Stimulated activated CD8-positive, alpha-beta memory T cell treated with anti-CD3 and anti-CD28 coated beads, Interleukin-7, amount 100 ng/mL, for 48 hours (primary cell): Measurements from ENCODE around the gene PTPN4.
"Not testable (repeated sequence)": the region's sequence is repeated elsewhere in the genome, so short reads cannot be mapped to it uniquely, and the experiment has no call there.

Source experiments
- DNase-seq, 2 donors: peaks; one replicate each; pipeline ENCODE4 v3.0.0-alpha.2; 2020; ENCODE audit warnings: low read depth in 1 of 2; ENCODE audit errors: extremely low read depth in 1 of 2

The PTPN4 gene

DNA sequence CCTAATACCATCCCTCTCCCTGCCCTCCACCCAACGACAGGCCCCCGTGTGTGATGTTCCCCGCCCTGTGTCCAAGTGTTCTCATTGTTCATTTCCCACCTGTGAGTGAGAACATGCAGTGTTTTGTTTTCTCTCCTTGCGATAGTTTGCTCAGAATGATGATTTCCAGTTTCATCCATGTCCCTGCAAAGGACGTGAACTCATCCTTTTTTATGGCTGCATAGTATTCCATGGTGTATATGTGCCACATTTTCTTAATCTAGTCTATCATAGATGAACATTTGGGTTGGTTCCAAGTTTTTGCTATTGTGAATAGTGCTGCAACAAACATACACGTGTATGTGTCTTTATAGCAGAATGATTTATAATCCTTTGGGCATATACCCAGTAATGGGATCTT, 44.7 kb downstream of the PTPN4 start:
- DNase-seq, result not testable (repeated sequence)

DNA sequence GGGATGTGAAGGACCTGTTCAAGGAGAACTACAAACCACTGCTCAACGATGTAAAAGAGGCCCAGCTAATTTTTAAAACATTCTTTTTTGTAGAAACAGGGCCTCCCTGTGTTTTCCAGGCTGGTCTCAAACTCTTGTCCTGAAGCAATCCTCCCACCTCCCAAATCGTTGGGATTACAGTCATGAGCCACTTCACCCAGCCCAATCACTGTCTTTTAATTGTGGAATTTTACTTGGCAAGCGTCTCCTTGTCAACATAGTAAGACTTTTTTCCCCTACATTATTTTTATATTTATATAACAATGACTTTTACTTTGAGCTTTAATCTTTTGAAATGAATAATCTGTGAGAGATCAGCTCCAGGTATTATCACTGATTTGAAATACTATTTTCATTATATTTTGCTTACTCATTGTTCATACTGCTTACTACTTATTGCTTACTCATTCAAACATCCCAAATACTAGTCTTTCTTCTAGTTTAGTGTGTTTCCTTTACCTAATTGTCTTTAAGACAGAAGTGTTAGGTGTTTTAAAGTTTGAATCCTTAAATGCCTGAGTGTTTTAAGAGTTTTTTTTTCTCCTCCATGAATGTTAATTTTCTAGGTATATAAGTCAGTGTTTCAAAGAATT, 48.9 kb downstream of the PTPN4 start:
- no peak for DNase-seq

- DNase-seq, result no peak
These were observed 49.8 kb downstream of the PTPN4 start for GRCh38 chr2:119809339-119810048.

DNA sequence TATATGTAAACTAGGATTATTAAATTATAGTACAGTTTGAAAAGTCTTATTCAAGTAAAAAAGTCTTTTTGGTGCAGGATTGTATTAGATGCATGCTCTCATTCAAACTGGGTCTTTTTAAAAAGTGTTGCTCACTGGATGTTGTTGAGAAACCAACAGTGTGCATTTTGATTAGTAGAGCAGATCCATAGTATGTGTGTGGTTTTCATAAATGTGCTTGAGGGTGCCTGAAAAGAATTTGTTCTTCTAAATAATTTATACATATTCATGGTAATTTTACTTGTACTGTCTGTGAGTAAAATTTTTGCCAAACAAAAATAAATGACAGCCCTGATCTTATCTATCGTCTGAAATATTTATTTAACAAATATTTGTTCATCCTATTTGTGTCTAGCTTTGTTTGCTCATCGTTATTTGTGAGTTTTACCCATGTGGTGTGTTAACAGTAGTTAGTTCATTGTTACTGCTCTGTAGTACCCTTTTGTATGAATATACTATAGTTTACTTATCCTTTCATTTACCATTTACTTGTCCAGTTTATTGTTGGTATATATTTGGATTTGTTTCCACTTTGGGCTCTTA, 50.4 kb downstream of the PTPN4 start:
- DNase-seq, result no peak

GRCh38 chr2:119814216-119814615, 54.5 kb downstream of the PTPN4 start:
- DNase-seq, result no peak

DNA sequence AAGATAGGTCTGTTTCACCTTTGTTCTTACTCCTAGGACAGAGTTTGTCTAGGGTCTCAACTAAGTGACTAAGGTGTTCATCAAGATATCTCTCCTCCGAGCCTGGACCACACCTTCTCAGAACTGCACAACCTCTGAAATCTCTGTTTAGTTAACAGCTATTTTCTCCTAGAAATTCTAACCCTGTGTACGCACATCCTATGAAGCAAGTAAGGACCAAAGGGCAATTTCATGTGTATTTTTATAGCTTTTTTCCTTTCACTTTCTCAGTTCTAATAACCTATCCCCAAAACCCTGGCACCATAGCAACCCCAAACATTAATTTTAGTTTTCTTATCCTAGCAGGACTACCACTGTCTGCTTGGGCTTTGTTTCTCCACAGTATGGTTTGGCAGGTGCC, 59.1 kb downstream of the PTPN4 start:
- DNase-seq, result no peak

GRCh38 chr2:119819846-119820245, 60.1 kb downstream of the PTPN4 start:
- DNase-seq, result no peak

DNA sequence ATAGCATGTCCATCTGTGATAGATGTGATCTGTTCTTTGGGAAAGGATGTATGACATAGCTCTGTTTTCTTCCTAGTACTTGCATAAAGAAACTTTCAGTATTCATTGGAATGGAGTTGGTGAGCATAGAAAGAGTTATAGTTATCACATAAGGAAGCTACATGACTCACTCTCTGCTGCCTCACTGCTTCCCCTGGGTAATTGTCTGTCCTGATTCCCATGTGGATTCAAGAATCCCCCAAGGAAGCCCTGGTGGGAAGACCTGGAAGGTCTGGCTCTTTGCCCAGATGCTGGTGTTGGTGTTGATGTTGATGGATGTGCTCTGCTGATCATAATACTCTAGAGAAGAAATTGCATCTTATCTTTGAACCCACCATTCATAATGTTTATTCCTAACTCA, 60.6 kb downstream of the PTPN4 start:
- no peak for DNase-seq

GRCh38 chr2:119821266-119821665, 61.5 kb downstream of the PTPN4 start:
- DNase-seq, result no peak

DNA sequence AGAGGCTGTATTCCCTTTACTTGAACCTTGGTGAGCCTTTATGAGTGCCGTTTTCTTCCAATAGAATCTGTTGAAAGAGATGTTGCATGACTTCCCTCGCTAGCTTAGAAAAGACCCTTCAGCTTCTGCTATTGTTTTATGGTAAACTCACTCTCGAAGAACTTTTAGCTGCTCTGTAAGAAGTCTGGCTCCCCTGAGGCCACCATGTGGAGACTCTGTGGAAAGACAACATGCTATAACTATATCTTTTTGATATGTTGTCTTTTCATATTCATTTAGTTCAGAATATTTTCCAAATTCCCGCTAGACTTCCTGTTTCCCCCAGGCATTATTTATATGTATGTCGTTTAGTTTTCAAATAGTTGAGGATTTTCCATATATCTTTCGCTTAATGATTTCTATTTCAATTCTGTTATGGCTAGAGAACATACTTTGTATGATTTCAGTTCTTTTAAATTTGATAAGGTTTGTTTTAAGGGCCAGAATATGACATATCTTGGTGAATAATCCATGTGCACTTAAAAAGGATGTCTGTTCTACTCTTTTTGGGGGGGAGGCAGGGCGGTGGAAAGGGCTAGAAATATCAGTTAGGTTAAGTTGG, 64.1 kb downstream of the PTPN4 start:
- DNase-seq, result no peak

- no peak for DNase-seq
These were observed 66.7 kb downstream of the PTPN4 start for GRCh38 chr2:119826370-119826961.

DNA sequence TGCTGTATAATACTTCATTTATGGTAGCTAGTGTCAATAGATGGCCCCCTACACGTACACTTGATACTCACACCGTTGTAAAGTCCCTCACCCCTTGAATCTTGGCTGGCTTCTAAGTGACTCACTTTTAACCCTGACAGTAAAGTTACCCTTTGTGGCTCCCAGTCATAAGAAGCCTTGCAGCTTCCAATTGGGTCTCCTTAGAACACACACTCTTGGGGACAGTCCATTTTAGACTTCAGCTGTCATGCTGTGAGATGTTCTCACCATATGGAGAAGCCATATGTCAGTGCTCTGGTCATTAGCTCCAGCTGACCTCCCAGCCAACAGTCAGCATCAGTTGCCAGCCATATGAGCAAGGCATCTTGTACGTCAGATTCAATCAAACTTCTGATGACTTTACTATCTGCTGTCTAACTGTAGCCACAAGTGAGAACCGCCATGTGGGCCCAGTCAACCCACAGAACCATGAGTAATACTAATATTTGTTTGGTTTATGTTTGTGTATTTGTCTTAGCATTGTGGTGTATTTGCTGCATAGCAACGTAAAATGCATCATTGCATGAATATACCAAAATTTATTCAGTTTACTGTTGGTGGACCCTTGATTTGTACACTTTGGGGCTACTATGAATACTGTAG, 68.3 kb downstream of the PTPN4 start:
- DNase-seq, result no peak

GRCh38 chr2:119836455-119837142, 76.9 kb downstream of the PTPN4 start:
- DNase-seq, result no peak

GRCh38 chr2:119837350-119837749, 77.6 kb downstream of the PTPN4 start:
- no peak for DNase-seq

DNA sequence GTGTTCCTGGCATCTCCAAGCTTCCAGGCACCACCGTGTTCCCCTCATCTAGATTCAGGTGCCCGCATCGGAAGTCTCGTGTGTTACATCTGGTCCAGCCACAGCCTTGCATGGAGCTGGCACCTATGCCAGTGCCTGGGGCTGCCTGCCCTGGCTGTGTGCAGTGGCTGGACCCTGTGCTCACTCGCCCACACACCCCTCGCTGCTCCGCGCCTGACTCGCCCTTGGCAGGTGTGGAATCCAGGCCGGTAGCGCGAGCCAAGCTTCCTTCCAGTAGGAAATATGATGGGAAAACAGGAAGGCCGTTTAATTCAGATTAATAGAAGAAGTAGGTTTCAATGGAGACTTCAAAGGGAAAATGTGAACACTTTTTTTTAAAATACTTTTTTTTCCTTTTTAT, 78.0 kb downstream of the PTPN4 start:
- no peak for DNase-seq

- DNase-seq, result no peak
These were observed 78.5 kb downstream of the PTPN4 start for GRCh38 chr2:119838179-119838578.

DNA sequence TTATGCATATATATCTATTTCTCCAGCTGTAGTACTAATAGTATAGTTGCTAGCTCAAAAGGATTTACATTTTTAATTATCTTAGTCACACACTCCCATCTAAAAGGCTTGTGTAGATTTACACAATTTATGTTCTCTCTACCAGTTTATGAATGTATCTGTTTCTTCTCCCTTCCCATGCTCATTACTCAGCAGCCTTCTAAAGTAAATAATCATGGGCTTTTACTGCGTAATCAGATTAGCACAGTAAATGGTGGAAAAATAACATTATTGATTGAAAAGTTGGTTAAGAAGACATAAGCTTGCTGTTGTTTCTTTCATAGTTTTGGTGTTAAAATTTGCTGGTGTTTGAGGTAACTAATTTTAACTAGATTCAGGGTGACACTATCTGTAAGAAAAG, 81.8 kb downstream of the PTPN4 start:
- no peak for DNase-seq

- no peak for DNase-seq
These were observed 86.3 kb downstream of the PTPN4 start for GRCh38 chr2:119846021-119846420.

DNA sequence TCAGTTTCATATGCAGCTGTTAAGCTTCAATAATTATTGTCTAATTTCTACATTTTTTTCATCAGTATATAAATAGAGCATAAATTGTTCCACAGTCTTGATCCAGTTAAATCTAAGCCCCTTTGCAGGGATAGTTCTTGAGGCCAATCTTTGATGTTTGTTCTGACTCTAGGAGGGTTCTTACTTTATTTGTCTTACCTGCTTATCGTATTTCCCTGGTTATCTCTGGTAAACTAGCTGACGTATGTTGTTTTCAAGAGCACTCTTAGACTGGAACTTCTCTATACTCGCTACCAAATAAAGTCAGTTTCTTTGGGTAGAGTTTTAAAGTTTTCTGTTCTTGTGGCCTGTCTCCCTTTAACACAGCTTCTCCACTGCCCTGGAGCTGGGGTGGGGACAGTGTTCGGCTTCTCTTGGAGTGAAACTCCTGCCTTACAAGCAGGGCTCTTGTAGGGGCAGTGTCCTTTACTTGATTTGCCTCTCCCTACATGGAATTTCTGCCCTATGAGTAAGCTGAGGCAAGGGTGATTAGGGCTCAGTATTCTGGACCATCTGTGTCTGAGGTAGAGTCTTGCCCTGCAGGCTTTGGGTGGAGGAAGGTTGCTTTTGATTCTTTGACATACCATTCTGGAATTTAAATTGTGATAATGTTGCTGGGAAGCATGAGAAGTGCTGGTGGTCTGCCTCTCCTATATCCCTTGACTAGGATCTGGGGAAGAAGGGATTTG, 90.3 kb downstream of the PTPN4 start:
- DNase-seq, result no peak

GRCh38 chr2:119852214-119852613, 92.5 kb downstream of the PTPN4 start:
- DNase-seq, result no peak
